K562 (cell line): ENCODE data around the gene CSNK1A1. TPM values are rescaled to one million over a fixed set of nuclear protein-coding genes. Genes with fewer than 3 reads are reported as not detected.
A peak's percentile ranks its signal among the peaks of the same experiment; 100 is the strongest.

Experiments
- ARID2 ChIP-seq: fragments of 450-650 bp; IDR thresholded peaks from 2 replicates; pipeline ENCODE4 v1.6.1; 2017; ENCODE audit warnings: antibody characterized with exemption, mild to moderate bottlenecking
- ARNT ChIP-seq, 2 experiments: fragments of 450-650 bp; IDR thresholded peaks; 2 replicates each; pipeline ENCODE4 v1.6.1; 2016; ENCODE audit warnings: mild to moderate bottlenecking in 1 of 2
- DLX4 ChIP-seq: fragments of 250-450 bp; sonication (Bioruptor Pico); IDR thresholded peaks from 2 replicates; pipeline ENCODE4 v1.6.1; 2021; ENCODE audit warnings: mild to moderate bottlenecking
- FOXA3 ChIP-seq, 2 experiments: fragments of 450-650 bp in 1 of 2; sonication (generic) in 1 of 2; formaldehyde crosslinking; IDR thresholded peaks in 1 of 2; conservative IDR thresholded peaks in 1 of 2; 2 replicates each; pipeline versions ENCODE4 v1.4.0 to v1.8.0; 2020 to 2022; ENCODE audit warnings: mild to moderate bottlenecking in 2 of 2, missing genetic modification reagents in 1 of 2
- LARP7 ChIP-seq: fragments of 450-650 bp; IDR thresholded peaks from 2 replicates; pipeline ENCODE4 v1.6.1; 2016
- MEF2A ChIP-seq: IDR thresholded peaks from 2 replicates; pipeline ENCODE4 v1.6.1; 2011; ENCODE audit warnings: low read depth, mild to moderate bottlenecking, low read length, moderate library complexity; ENCODE audit not compliant: control insufficient read depth
- POLR2AphosphoS5 ChIP-seq: IDR thresholded peaks from 2 replicates; pipeline ENCODE4 v1.6.1; 2011; ENCODE audit warnings: mild to moderate bottlenecking, low read depth, low read length, moderate library complexity; ENCODE audit not compliant: control insufficient read depth, insufficient read depth
- POLR2H ChIP-seq: IDR thresholded peaks from 2 replicates; pipeline ENCODE4 v1.6.1; 2016; ENCODE audit warnings: missing genetic modification characterization, low read depth, mild to moderate bottlenecking, control low read depth, missing compliant biosample characterization, moderate library complexity
- RBM22 ChIP-seq: fragments of 200-400 bp; formaldehyde crosslinking; IDR thresholded peaks from 2 replicates; pipeline ENCODE4 v1.6.1; 2018; ENCODE audit warnings: low read length, low read depth; ENCODE audit not compliant: poor library complexity, severe bottlenecking
- TCF7L2 ChIP-seq: fragments of 150-350 bp; IDR thresholded peaks from 2 replicates; pipeline ENCODE4 v1.6.1; 2016; ENCODE audit warnings: low read depth, mild to moderate bottlenecking, low read length, moderate library complexity
- ZNF184 ChIP-seq: sonication (generic); formaldehyde crosslinking; IDR thresholded peaks from 2 replicates; pipeline ENCODE4 v1.5.0; 2020; ENCODE audit warnings: missing genetic modification reagents
- ZNF639 ChIP-seq, 2 experiments: fragments of 200-800 bp in 1 of 2; sonication (Bioruptor generic) in 1 of 2; sonication (generic) in 1 of 2; formaldehyde crosslinking in 1 of 2; IDR thresholded peaks in 1 of 2; conservative IDR thresholded peaks in 1 of 2; 2 replicates each; pipeline versions ENCODE4 v1.5.0 to v1.6.1; 2016 to 2020; ENCODE audit warnings: missing compliant biosample characterization in 1 of 2, missing genetic modification characterization in 1 of 2, missing genetic modification reagents in 1 of 2
- ZNF778 ChIP-seq: fragments of 450-650 bp; formaldehyde crosslinking; IDR thresholded peaks from 2 replicates; pipeline ENCODE4 v1.4.0; 2020; ENCODE audit warnings: mild to moderate bottlenecking, moderate library complexity
- polyA plus RNA-seq, 8 experiments: library from polyadenylated mRNA; depleted of rRNA in 4 of 8; stranded (reverse) in 5 of 8; unstranded in 3 of 8; fragments of >200 nt; fragmentation: Nextera tagmentation in 2 of 8; fragmentation: Illumina TruSeq in 1 of 8; extraction: Ambion mirVana in 2 of 8; extraction: Trizol in 1 of 8; gene quantifications; 2 replicates each; pipeline versions ENCODE4 v1.2.1 to v1.2.3, GENCODE V29; 2011 to 2014; ENCODE audit warnings: inconsistent platforms in 1 of 8, missing spikeins in 1 of 8
- total RNA-seq, 7 experiments: library from RNA; depleted of rRNA in 6 of 7; stranded (reverse); fragments of >200 nt in 6 of 7; fragmentation: Illumina TruSeq in 2 of 7; extraction: Trizol in 2 of 7; gene quantifications; 2 replicates each; pipeline versions ENCODE4 v1.2.1 to v1.2.3, GENCODE V29; 2011 to 2021; ENCODE audit warnings: low replicate concordance in 1 of 7
- TF ChIP-seq, protein P1 (sequence below): fragments of 450-650 bp; IDR thresholded peaks from 2 replicates; pipeline ENCODE4 v1.6.1; 2016; ENCODE audit warnings: mild to moderate bottlenecking
- TF ChIP-seq, protein P2 (sequence below): fragments of 250-450 bp; sonication (Bioruptor Pico); IDR thresholded peaks from 2 replicates; pipeline ENCODE4 v1.4.0; 2020; ENCODE audit warnings: mild to moderate bottlenecking, moderate library complexity
- TF ChIP-seq, protein P3 (sequence below): fragments of 250-450 bp; sonication (Bioruptor Pico); IDR thresholded peaks from 2 replicates; pipeline ENCODE4 v1.8.0; 2022; ENCODE audit warnings: moderate library complexity, mild to moderate bottlenecking, inconsistent platforms

Gene CSNK1A1
- total and polyA plus RNA-seq, 9 of the 15 experiments (the other 6 are each of a cell fraction or from before 2014, with no cell fraction given), result 49.1 to 196 (median 154) TPM

- TF ChIP-seq, protein P1, sequence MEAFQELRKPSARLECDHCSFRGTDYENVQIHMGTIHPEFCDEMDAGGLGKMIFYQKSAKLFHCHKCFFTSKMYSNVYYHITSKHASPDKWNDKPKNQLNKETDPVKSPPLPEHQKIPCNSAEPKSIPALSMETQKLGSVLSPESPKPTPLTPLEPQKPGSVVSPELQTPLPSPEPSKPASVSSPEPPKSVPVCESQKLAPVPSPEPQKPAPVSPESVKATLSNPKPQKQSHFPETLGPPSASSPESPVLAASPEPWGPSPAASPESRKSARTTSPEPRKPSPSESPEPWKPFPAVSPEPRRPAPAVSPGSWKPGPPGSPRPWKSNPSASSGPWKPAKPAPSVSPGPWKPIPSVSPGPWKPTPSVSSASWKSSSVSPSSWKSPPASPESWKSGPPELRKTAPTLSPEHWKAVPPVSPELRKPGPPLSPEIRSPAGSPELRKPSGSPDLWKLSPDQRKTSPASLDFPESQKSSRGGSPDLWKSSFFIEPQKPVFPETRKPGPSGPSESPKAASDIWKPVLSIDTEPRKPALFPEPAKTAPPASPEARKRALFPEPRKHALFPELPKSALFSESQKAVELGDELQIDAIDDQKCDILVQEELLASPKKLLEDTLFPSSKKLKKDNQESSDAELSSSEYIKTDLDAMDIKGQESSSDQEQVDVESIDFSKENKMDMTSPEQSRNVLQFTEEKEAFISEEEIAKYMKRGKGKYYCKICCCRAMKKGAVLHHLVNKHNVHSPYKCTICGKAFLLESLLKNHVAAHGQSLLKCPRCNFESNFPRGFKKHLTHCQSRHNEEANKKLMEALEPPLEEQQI, result peak; percentile 95
- no peak for TF ChIP-seq ZNF778
- peak; percentile 94 for TF ChIP-seq ARNT (IDR thresholded peaks at IDR 0.05)
- peak; percentile 96 for TF ChIP-seq POLR2AphosphoS5
- TF ChIP-seq DLX4 (CRISPR knock-in tag), result no peak
- TF ChIP-seq, protein P2, sequence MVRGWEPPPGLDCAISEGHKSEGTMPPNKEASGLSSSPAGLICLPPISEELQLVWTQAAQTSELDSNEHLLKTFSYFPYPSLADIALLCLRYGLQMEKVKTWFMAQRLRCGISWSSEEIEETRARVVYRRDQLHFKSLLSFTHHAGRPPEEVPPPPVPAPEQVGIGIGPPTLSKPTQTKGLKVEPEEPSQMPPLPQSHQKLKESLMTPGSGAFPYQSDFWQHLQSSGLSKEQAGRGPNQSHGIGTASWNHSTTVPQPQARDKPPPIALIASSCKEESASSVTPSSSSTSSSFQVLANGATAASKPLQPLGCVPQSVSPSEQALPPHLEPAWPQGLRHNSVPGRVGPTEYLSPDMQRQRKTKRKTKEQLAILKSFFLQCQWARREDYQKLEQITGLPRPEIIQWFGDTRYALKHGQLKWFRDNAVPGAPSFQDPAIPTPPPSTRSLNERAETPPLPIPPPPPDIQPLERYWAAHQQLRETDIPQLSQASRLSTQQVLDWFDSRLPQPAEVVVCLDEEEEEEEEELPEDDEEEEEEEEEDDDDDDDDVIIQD (CRISPR knock-in tag), result no peak
- TF ChIP-seq, protein P3, sequence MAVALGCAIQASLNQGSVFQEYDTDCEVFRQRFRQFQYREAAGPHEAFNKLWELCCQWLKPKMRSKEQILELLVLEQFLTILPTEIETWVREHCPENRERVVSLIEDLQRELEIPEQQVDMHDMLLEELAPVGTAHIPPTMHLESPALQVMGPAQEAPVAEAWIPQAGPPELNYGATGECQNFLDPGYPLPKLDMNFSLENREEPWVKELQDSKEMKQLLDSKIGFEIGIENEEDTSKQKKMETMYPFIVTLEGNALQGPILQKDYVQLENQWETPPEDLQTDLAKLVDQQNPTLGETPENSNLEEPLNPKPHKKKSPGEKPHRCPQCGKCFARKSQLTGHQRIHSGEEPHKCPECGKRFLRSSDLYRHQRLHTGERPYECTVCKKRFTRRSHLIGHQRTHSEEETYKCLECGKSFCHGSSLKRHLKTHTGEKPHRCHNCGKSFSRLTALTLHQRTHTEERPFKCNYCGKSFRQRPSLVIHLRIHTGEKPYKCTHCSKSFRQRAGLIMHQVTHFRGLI (CRISPR knock-in tag), result no peak
- TF ChIP-seq ZNF184, result no peak
- no peak for TF ChIP-seq POLR2H (tag)
- TF ChIP-seq FOXA3 (CRISPR knock-in tag; conservative IDR thresholded peaks at IDR 0.05 in 1 of 2, IDR thresholded peaks at IDR 0.05 in 1 of 2), result no peak
- TF ChIP-seq RBM22, result no peak
- TF ChIP-seq MEF2A, result no peak
- TF ChIP-seq ZNF639 (CRISPR knock-in tag; conservative IDR thresholded peaks at IDR 0.05 in 1 of 2, IDR thresholded peaks at IDR 0.05 in 1 of 2), result peak in 1 of 2 experiments; percentile 59; a peak in 2 of 4 replicates
- TF ChIP-seq TCF7L2, result no peak
- TF ChIP-seq ARID2, result peak; percentile 55; the same call in 1 of the 2 replicates
- peak; percentile 99 for TF ChIP-seq LARP7
These were observed 94.4 kb downstream of the CSNK1A1 start (continued) for GRCh38 chr5:149456597-149457392.
